ENCODE results near the gene PATJ. TPM values are rescaled to one million over a fixed set of nuclear protein-coding genes. Genes with fewer than 3 reads are reported as not detected.

PATJ gene
- total RNA-seq, 1 experiment from 2014 or later = 47.3 TPM

DNA sequence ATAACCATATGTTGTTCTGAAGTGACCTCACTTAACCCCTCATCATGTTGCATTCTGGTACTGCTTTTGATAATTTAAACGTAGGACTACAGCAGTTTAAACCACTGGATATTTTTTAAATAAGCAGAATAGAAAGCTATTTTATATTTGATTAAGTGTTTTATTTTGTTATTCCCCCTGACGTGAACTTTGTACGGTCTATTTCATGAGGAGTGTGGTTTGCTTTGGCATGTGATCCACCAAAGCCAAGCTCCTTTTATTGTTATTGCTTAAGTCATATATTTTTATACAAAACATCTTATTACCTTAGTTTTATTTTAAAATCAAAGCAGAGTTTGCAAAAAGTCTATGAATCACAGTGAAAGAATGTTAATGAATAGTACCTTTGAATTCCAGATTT, 351.0 kb downstream of the PATJ start:
- H3K9me3 Mint-ChIP-seq = no peaks in the 10 kb centered on the region; a peak in 2 of 5 replicates

More for the DNA sequence above, 351.0 kb downstream of the PATJ start:
- no peak overlapping the region for H3K4me3 Mint-ChIP-seq
- H3K18ac ChIP-seq (ENCODE audit: insufficient read length, low read depth, low read length) = no peak overlapping the region
- H3K4me2 ChIP-seq (ENCODE audit: insufficient read depth, insufficient read length, low read length) = no peak overlapping the region
- no peaks in the 10 kb centered on the region for H3K4me1 ChIP-seq (ENCODE audit: insufficient read depth, low read length)
- H3K79me2 ChIP-seq (ENCODE audit: insufficient read depth, low read length) = no peaks in the 10 kb centered on the region
- TF ChIP-seq, protein P1, sequence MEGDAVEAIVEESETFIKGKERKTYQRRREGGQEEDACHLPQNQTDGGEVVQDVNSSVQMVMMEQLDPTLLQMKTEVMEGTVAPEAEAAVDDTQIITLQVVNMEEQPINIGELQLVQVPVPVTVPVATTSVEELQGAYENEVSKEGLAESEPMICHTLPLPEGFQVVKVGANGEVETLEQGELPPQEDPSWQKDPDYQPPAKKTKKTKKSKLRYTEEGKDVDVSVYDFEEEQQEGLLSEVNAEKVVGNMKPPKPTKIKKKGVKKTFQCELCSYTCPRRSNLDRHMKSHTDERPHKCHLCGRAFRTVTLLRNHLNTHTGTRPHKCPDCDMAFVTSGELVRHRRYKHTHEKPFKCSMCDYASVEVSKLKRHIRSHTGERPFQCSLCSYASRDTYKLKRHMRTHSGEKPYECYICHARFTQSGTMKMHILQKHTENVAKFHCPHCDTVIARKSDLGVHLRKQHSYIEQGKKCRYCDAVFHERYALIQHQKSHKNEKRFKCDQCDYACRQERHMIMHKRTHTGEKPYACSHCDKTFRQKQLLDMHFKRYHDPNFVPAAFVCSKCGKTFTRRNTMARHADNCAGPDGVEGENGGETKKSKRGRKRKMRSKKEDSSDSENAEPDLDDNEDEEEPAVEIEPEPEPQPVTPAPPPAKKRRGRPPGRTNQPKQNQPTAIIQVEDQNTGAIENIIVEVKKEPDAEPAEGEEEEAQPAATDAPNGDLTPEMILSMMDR (conservative IDR thresholded peaks at IDR 0.05) = no peak
- H3T11ph ChIP-seq (ENCODE audit: low read length) = no peak overlapping the region
- H2AFZ ChIP-seq (ENCODE audit: low read length) = no peak overlapping the region
- no peaks in the 10 kb centered on the region for H3K79me1 ChIP-seq (ENCODE audit: insufficient read depth, low read depth, low read length, poor library complexity, severe bottlenecking)
- H2BK12ac ChIP-seq (ENCODE audit: insufficient read length, low read depth, low read length) = no peak overlapping the region
- no peak overlapping the region for H2AK5ac ChIP-seq (ENCODE audit: insufficient read length, low read length)
- WGBS (ENCODE audit: extremely low coverage, insufficient read length, low lambda C conversion rate) = no CpG with 5 or more reads among the region's 3 CpGs
- H2BK20ac ChIP-seq (ENCODE audit: low read depth, low read length, poor library complexity, severe bottlenecking) = no peak overlapping the region
- no peak overlapping the region for H4K8ac ChIP-seq (replicated peaks; ENCODE audit: insufficient read length, low read depth, low read length)
- H4K91ac ChIP-seq (ENCODE audit: insufficient read length, low read depth, low read length) = no peak overlapping the region
- no peak overlapping the region for H3K56ac ChIP-seq (ENCODE audit: insufficient read length, low read depth, low read length)
- H3K9me3 ChIP-seq (ENCODE audit: control insufficient read depth, low read depth, low read length) = no peaks in the 10 kb centered on the region
- H2BK5ac ChIP-seq (ENCODE audit: insufficient read length, low read length) = no peak overlapping the region
- no peaks in the 10 kb centered on the region for H3K27me3 Mint-ChIP-seq (ENCODE audit: low read depth)
- no peak overlapping the region for H3K9ac ChIP-seq (ENCODE audit: extremely low read depth, insufficient read length, low read length)
- H3K4me1 Mint-ChIP-seq = peaks cover 12 to 15% of the 10 kb centered on the region in 2 experiments
- no peak overlapping the region for H4K5ac ChIP-seq (ENCODE audit: insufficient read length, low read depth, low read length)
- no peaks in the 10 kb centered on the region for H3K23me2 ChIP-seq (ENCODE audit: insufficient read length, low read depth, low read length, poor library complexity, severe bottlenecking)
- H3K27ac Mint-ChIP-seq = no peak overlapping the region
- H4K20me1 ChIP-seq (ENCODE audit: control insufficient read depth, insufficient read depth, insufficient read length) = no peaks in the 10 kb centered on the region
- H3K27me3 ChIP-seq (ENCODE audit: insufficient read depth, low read length) = no peaks in the 10 kb centered on the region
- no peak overlapping the region for H3K27ac ChIP-seq (ENCODE audit: insufficient read length, low read depth, low read length)
- no peak for DNase-seq
- no peak overlapping the region for H2BK15ac ChIP-seq (ENCODE audit: low read depth, low read length)
- peaks cover 6 to 13% (median 7%) of the 10 kb centered on the region in 3 experiments for H3K36me3 Mint-ChIP-seq (ENCODE audit: insufficient read depth in 1 of 3, low read depth in 3 of 3)
- H3K14ac ChIP-seq (ENCODE audit: insufficient read depth, low read length) = no peak overlapping the region
- no peak overlapping the region for H3K4ac ChIP-seq (ENCODE audit: low read depth, low read length)
- no peak overlapping the region for H3K23ac ChIP-seq (ENCODE audit: insufficient read length, low read depth, low read length)
- no peak overlapping the region for H2BK120ac ChIP-seq (ENCODE audit: low read depth, low read length, poor library complexity, severe bottlenecking)

Measured in H9 (cell line).